PC-3 (cell line): ENCODE data around the gene PPP1R13B. TPM values are rescaled to one million over a fixed set of nuclear protein-coding genes. Genes with fewer than 3 reads are reported as not detected.

Source experiments
- ATAC-seq: fragments of 200-7000 bp; cut with Tn5 transposase; 2 replicates; pipeline ENCODE4 v1.9.1; 2020; ENCODE audit warnings: mild to moderate bottlenecking, moderate library complexity
- BruUV-seq: library from RNA; stranded (reverse); fragments of 400-500 nt; replicated peaks from 2 replicates; lab custom pipeline; 2021; lab: Mats Ljungman, UMichigan
- CTCF ChIA-PET: fragments of 300-600 bp; sonication (Branson Sonifier 250); formaldehyde crosslinking; loops from one replicate; lab custom pipeline; 2022; ENCODE audit warnings: antibody characterized with exemption; lab: Charles Lee
- POLR2A ChIA-PET: fragments of 300-600 bp; sonication (Branson Sonifier 250); formaldehyde crosslinking; loops from one replicate; lab custom pipeline; 2022; ENCODE audit warnings: antibody characterized with exemption; ENCODE audit not compliant: unreplicated experiment; lab: Charles Lee
- DNase-seq: peaks from one replicate; pipeline ENCODE4 v3.0.0-alpha.2; 2015
- H2AFZ ChIP-seq: fragments of 300-600 bp; sonication (generic); 2 replicates; pipeline ENCODE4 v1.6.0; 2016; ENCODE audit warnings: antibody characterized with exemption, low read length
- H3F3A ChIP-seq: fragments of 300-600 bp; sonication (generic); one replicate; pipeline ENCODE4 v1.6.0; 2017; ENCODE audit warnings: antibody characterized with exemption, low read length, control low read depth, mild to moderate bottlenecking; ENCODE audit not compliant: unreplicated experiment
- H3K27ac ChIP-seq: fragments of 300-600 bp; sonication (generic); 2 replicates; pipeline ENCODE4 v1.5.1; 2016; ENCODE audit warnings: mild to moderate bottlenecking, low read length
- H3K27me3 ChIP-seq: fragments of 300-600 bp; sonication (generic); 2 replicates; pipeline ENCODE4 v1.6.1; 2016; ENCODE audit warnings: low read length, mixed read lengths
- H3K36me3 ChIP-seq: fragments of 300-600 bp; sonication (generic); 2 replicates; pipeline ENCODE4 v1.6.1; 2016; ENCODE audit warnings: low read depth, mixed run types, low read length, mixed read lengths
- H3K4me1 ChIP-seq: fragments of 300-600 bp; sonication (generic); 2 replicates; pipeline ENCODE4 v1.5.1; 2016; ENCODE audit warnings: low read length; ENCODE audit not compliant: insufficient read depth
- H3K4me2 ChIP-seq: fragments of 300-600 bp; sonication (generic); 2 replicates; pipeline ENCODE4 v1.6.0; 2016; ENCODE audit warnings: low read length
- H3K4me3 ChIP-seq: fragments of 300-600 bp; sonication (generic); 2 replicates; pipeline ENCODE4 v1.5.1; 2016; ENCODE audit warnings: mild to moderate bottlenecking, low read length, mixed read lengths
- H3K79me2 ChIP-seq: fragments of 300-600 bp; sonication (generic); 2 replicates; pipeline ENCODE4 v1.6.1; 2017; ENCODE audit warnings: low read length, mixed read lengths
- H3K9ac ChIP-seq: fragments of 300-600 bp; sonication (generic); 2 replicates; pipeline ENCODE4 v1.6.0; 2016; ENCODE audit warnings: mild to moderate bottlenecking, low read length
- H3K9me2 ChIP-seq: fragments of 300-600 bp; sonication (generic); replicated peaks from 2 replicates; pipeline ENCODE4 v1.6.1; 2016; ENCODE audit warnings: mixed run types, low read length, mixed read lengths
- H3K9me3 ChIP-seq: fragments of 300-600 bp; sonication (generic); 2 replicates; pipeline ENCODE4 v1.6.1; 2016; ENCODE audit warnings: low read length, mixed read lengths
- H4K20me1 ChIP-seq: fragments of 300-600 bp; sonication (generic); 2 replicates; pipeline ENCODE4 v1.6.1; 2016; ENCODE audit warnings: low read length, mixed read lengths
- CTCF ChIP-seq: fragments of 300-600 bp; sonication (generic); conservative IDR thresholded peaks from 2 replicates; pipeline ENCODE4 v1.5.1; 2017; ENCODE audit warnings: antibody characterized with exemption, low read depth, mild to moderate bottlenecking, low read length
- EZH2 ChIP-seq: fragments of 300-600 bp; sonication (generic); IDR thresholded peaks from one replicate; pipeline ENCODE4 v1.6.1; 2017; ENCODE audit warnings: antibody characterized with exemption, mild to moderate bottlenecking, low read length; ENCODE audit not compliant: unreplicated experiment
- EZH2phosphoT487 ChIP-seq: fragments of 300-600 bp; sonication (generic); IDR thresholded peaks from 2 replicates; pipeline ENCODE4 v1.6.1; 2018; ENCODE audit warnings: mild to moderate bottlenecking, antibody characterized with exemption, low read length, borderline replicate concordance
- intact Hi-C: fragments of 100-400 bp; cut with micrococcal nuclease; formaldehyde crosslinking; loops from 2 replicates; pipeline ENCODE4 v1.9.0; 2023
- total RNA-seq: library from RNA; depleted of rRNA; stranded (reverse); fragments of >200 nt; gene quantifications from 2 replicates; pipeline ENCODE4 v1.2.3, GENCODE V29; 2014

PPP1R13B gene
- total RNA-seq, 1 experiment from 2014 or later, result 13.0 TPM

GRCh38 chr14:103815253-103815652, 32.1 kb downstream of the PPP1R13B start:
- no peak overlapping the region for H3K4me2 ChIP-seq
- no peaks in the 10 kb centered on the region for H3K36me3 ChIP-seq
- no peak overlapping the region for H3K27ac ChIP-seq
- DNase-seq (no peak), ATAC-seq (no peak)
- H4K20me1 ChIP-seq, result 0 out of 2 replicates have a peak, but pooled peaks cover 4% of the 10 kb centered on the region
- H3K4me1 ChIP-seq, result 0 out of 2 replicates have a peak, but pooled peaks cover 3% of the 10 kb centered on the region
- intact Hi-C loops, result no loop called here
- H3F3A ChIP-seq, result no peaks in the 10 kb centered on the region
- no TSS peak for BruUV-seq
- TF ChIP-seq EZH2phosphoT487 (no peak), EZH2 (no peak), CTCF (no peak)
- H2AFZ ChIP-seq, result no peak overlapping the region
- H3K9me2 ChIP-seq, result no peaks in the 10 kb centered on the region
- no peaks in the 10 kb centered on the region for H3K27me3 ChIP-seq
- no peaks in the 10 kb centered on the region for H3K9me3 ChIP-seq
- ChIA-PET POLR2A (no interaction called here), CTCF (no interaction called here)
- H3K79me2 ChIP-seq, result peaks cover 59% of the 10 kb centered on the region
- no peak overlapping the region for H3K9ac ChIP-seq
- H3K4me3 ChIP-seq, result no peak overlapping the region

- H2AFZ ChIP-seq, result no peak overlapping the region
- H3K4me3 ChIP-seq, result no peak overlapping the region
- H3K36me3 ChIP-seq, result no peaks in the 10 kb centered on the region
- ChIA-PET POLR2A (no interaction called here), CTCF (no interaction called here)
- H3K27ac ChIP-seq, result no peak overlapping the region
- DNase-seq (no peak), ATAC-seq (no peak)
- no peaks in the 10 kb centered on the region for H3K9me3 ChIP-seq
- peaks cover 22% of the 10 kb centered on the region for H3K79me2 ChIP-seq
- no peaks in the 10 kb centered on the region for H3F3A ChIP-seq
- H3K4me2 ChIP-seq, result no peak overlapping the region
- no peaks in the 10 kb centered on the region for H4K20me1 ChIP-seq
- H3K27me3 ChIP-seq, result no peaks in the 10 kb centered on the region
- intact Hi-C loops, result no loop called here
- H3K4me1 ChIP-seq, result no peaks in the 10 kb centered on the region
- no peak overlapping the region for H3K9ac ChIP-seq
- H3K9me2 ChIP-seq, result no peaks in the 10 kb centered on the region
- no TSS peak for BruUV-seq
- no peak for TF ChIP-seq EZH2phosphoT487
- TF ChIP-seq CTCF, result no peak
- TF ChIP-seq EZH2, result no peak
Observed at GRCh38 chr14:103811189-103811588, 36.2 kb downstream of the PPP1R13B start.

GRCh38 chr14:103808403-103809001, 38.9 kb downstream of the PPP1R13B start:
- intact Hi-C loops, result loop anchor here (1.0 to 10.0 kb wide), 5 partner anchors 54 to 266 kb away; no protein-coding TSS in a partner anchor
- no peaks in the 10 kb centered on the region for H4K20me1 ChIP-seq
- H3K4me3 ChIP-seq, result no peak overlapping the region
- BruUV-seq, result no TSS peak
- no peaks in the 10 kb centered on the region for H3K4me1 ChIP-seq
- ATAC-seq, result peak; percentile 91
- no peaks in the 10 kb centered on the region for H3K36me3 ChIP-seq
- POLR2A ChIA-PET, result no interaction called here
- TF ChIP-seq EZH2, result no peak
- TF ChIP-seq EZH2phosphoT487, result no peak
- TF ChIP-seq CTCF, result peak; percentile 89
- no peak overlapping the region for H3K9ac ChIP-seq
- H3K27me3 ChIP-seq, result no peaks in the 10 kb centered on the region
- CTCF ChIA-PET, result interaction anchor here (0.5 to 1.4 kb wide), 8 partner anchors 18 to 267 kb away, joined by 3 to 12 read pairs (median 4); no protein-coding TSS in a partner anchor
- H3K9me3 ChIP-seq, result no peaks in the 10 kb centered on the region
- no peak overlapping the region for H3K4me2 ChIP-seq
- peaks cover 19% of the 10 kb centered on the region for H3K79me2 ChIP-seq
- peak; percentile 88 for DNase-seq
- no peaks in the 10 kb centered on the region for H3F3A ChIP-seq
- H3K9me2 ChIP-seq, result no peaks in the 10 kb centered on the region
- no peak overlapping the region for H3K27ac ChIP-seq
- H2AFZ ChIP-seq, result no peak overlapping the region
